Metanephros (tissue), 2 donors: ENCODE measurements around the gene ABHD12. TPM values are rescaled to one million over a fixed set of nuclear protein-coding genes. Genes with fewer than 3 reads are reported as not detected.

Source experiments
- small RNA-seq: library from RNA; depleted of rRNA; stranded (forward); fragments of <200 nt; gene quantifications from one replicate; pipeline ENCODE3, GENCODE V24; 2014; ENCODE audit warnings: low replicate concordance
- total RNA-seq: library from RNA; depleted of rRNA; stranded (reverse); fragments of >200 nt; gene quantifications from one replicate; pipeline ENCODE4 v1.2.3, GENCODE V29; 2014

Gene ABHD12
- total RNA-seq = 47.0 TPM

GRCh38 chr20:25390538-25391528 is at the start of gene ABHD12:
TSS of gene ABHD12 (minus strand) at chr20:25390835. CDS start at chr20:25390703, 132 bp downstream.

GRCh38 chr20:25407311-25408169 is 16.9 kb upstream of the ABHD12 start, which contains the start of gene GINS1:
TSS of gene GINS1 (plus strand) at chr20:25407673. CDS start at chr20:25407821, 148 bp downstream.

Small RNA genes within 50 kb of the gene (small RNA-seq; reads per million reads assigned to genes)
- gene AL121772.2 = not detected

Other genes starting within 250 kb of the ABHD12 start
- 28.8 TPM for gene ENTPD6, start 195.1 kb downstream of the ABHD12 start, total RNA-seq
- 44.3 TPM for gene PYGB, start 142.8 kb downstream of the ABHD12 start, total RNA-seq
- gene GINS1, start 16.8 kb upstream of the ABHD12 start, total RNA-seq = 8.0 TPM
- gene NINL, start 194.7 kb upstream of the ABHD12 start, total RNA-seq = 27.0 TPM
- 5.6 TPM for gene NANP, start 233.2 kb upstream of the ABHD12 start, total RNA-seq